Measurements from ENCODE around the gene CHRDL2. TPM values are rescaled to one million over a fixed set of nuclear protein-coding genes. Genes with fewer than 3 reads are reported as not detected.
"Not testable (repeated sequence)": the region's sequence is repeated elsewhere in the genome, so short reads cannot be mapped to it uniquely, and the experiment has no call there.

The CHRDL2 gene
- polyA plus RNA-seq, 4 donors, result 0.27 to 8.0 (median 2.5) TPM

DNA sequence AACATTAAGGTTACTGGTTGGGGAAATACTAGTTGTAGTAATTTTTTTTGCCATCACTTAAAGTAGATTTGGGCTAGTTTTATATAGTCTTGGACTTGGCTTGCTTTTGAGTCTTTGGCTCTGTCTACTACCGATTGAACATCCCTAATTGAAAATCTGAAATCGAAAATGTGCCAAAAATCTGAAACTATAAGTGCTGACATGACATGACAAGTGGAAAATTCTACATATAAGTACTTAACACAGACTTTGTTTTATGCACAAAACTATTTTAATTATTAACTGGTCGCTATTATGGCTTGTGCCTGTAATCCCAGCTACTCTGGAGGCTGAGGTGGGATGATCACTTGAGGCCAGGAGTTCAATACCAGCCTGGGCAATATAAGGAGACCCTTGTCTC, 39.9 kb upstream of the CHRDL2 start:
- 93 to 98% (median 98%) methylated on average over 3 of the region's 3 CpGs for WGBS, 3 donors
- FAIRE-seq, result no peak
- peaks cover 0 to 5% (median 0%) of the 10 kb centered on the region in 3 donors for H3K4me1 ChIP-seq (ENCODE audit: control insufficient read depth in 3 of 3, insufficient read depth in 2 of 3, low read depth in 1 of 3, low read length in 2 of 3)

DNA sequence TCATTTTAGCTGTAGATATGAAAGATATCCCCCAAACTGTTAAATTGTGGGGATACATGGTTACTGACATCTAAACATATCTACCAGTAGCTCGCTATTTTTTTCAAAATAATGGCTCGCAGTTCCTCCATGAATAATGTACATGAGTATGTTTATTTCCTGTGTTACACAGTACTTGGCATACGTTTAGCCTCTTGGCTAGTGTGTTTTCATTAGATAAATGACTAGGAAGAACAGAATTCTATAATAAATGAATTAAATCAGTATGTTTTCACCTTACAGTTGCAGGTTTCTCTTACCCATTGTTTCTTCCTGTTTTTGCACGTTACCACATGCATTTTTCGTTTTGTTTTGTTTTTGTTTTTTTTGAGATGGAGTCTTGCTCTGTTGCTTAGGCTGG, 39.2 kb upstream of the CHRDL2 start:
- WGBS, 3 donors, result 55 to 79% (median 74%) methylated on average over 5 of the region's 5 CpGs
- DNase-seq (no peak), FAIRE-seq (no peak)

More for the DNA sequence above, 39.9 kb upstream of the CHRDL2 start:
- Histone ChIP-seq H3K4me3 (ENCODE audit: low read depth in 1 of 3, low read length in 3 of 3) (no peak overlapping the region), H3K36me3 (ENCODE audit: control insufficient read depth in 3 of 3, insufficient read depth in 2 of 3, low read depth in 1 of 3, low read length in 3 of 3) (no peaks in the 10 kb centered on the region), H3K9me3 (ENCODE audit: control insufficient read depth in 2 of 2, insufficient read depth in 1 of 2, low read depth in 1 of 2, low read length in 1 of 2) (no peaks in the 10 kb centered on the region), H3K27ac (ENCODE audit: low read depth in 1 of 3, low read length in 2 of 3) (no peak overlapping the region), H3K27me3 (ENCODE audit: control insufficient read depth in 3 of 3, insufficient read depth in 3 of 3, low read length in 3 of 3) (no peaks in the 10 kb centered on the region)
- no peak for DNase-seq

GRCh38 chr11:74769055-74769707, 38.0 kb upstream of the CHRDL2 start:
- Histone ChIP-seq H3K4me3 (ENCODE audit: low read depth in 1 of 3, low read length in 3 of 3) (no peak overlapping the region), H3K9me3 (ENCODE audit: control insufficient read depth in 2 of 2, insufficient read depth in 1 of 2, low read depth in 1 of 2, low read length in 1 of 2) (peaks cover 0 to 1% of the 10 kb centered on the region in 2 donors), H3K36me3 (ENCODE audit: control insufficient read depth in 3 of 3, insufficient read depth in 2 of 3, low read depth in 1 of 3, low read length in 3 of 3) (peaks cover 0 to 5% (median 1%) of the 10 kb centered on the region in 3 donors), H3K4me1 (ENCODE audit: control insufficient read depth in 3 of 3, insufficient read depth in 2 of 3, low read depth in 1 of 3, low read length in 2 of 3) (peaks cover 0 to 5% (median 0%) of the 10 kb centered on the region in 3 donors), H3K27me3 (ENCODE audit: control insufficient read depth in 3 of 3, insufficient read depth in 3 of 3, low read length in 3 of 3) (no peaks in the 10 kb centered on the region), H3K27ac (ENCODE audit: low read depth in 1 of 3, low read length in 2 of 3) (no peak overlapping the region)
- DNase-seq, result no peak
- no peak for FAIRE-seq
- 49 to 65% (median 56%) methylated on average over 2 of the region's 2 CpGs for WGBS, 3 donors

More for the DNA sequence above, 39.2 kb upstream of the CHRDL2 start:
- Histone ChIP-seq H3K36me3 (ENCODE audit: control insufficient read depth in 3 of 3, insufficient read depth in 2 of 3, low read depth in 1 of 3, low read length in 3 of 3) (no peaks in the 10 kb centered on the region), H3K27me3 (ENCODE audit: control insufficient read depth in 3 of 3, insufficient read depth in 3 of 3, low read length in 3 of 3) (no peaks in the 10 kb centered on the region), H3K9me3 (ENCODE audit: control insufficient read depth in 2 of 2, insufficient read depth in 1 of 2, low read depth in 1 of 2, low read length in 1 of 2) (no peaks in the 10 kb centered on the region), H3K4me3 (ENCODE audit: low read depth in 1 of 3, low read length in 3 of 3) (no peak overlapping the region), H3K4me1 (ENCODE audit: control insufficient read depth in 3 of 3, insufficient read depth in 2 of 3, low read depth in 1 of 3, low read length in 2 of 3) (peaks cover 0 to 5% (median 0%) of the 10 kb centered on the region in 3 donors), H3K27ac (ENCODE audit: low read depth in 1 of 3, low read length in 2 of 3) (no peak overlapping the region)

GRCh38 chr11:74768172-74768651, 37.0 kb upstream of the CHRDL2 start:
- not testable (repeated sequence) for FAIRE-seq; H3K4me3 ChIP-seq (ENCODE audit: low read depth in 1 of 3, low read length in 3 of 3); H3K4me1 ChIP-seq (ENCODE audit: control insufficient read depth in 3 of 3, insufficient read depth in 2 of 3, low read depth in 1 of 3, low read length in 2 of 3); H3K36me3 ChIP-seq (ENCODE audit: control insufficient read depth in 3 of 3, insufficient read depth in 2 of 3, low read depth in 1 of 3, low read length in 3 of 3); H3K27me3 ChIP-seq (ENCODE audit: control insufficient read depth in 3 of 3, insufficient read depth in 3 of 3, low read length in 3 of 3); H3K9me3 ChIP-seq (ENCODE audit: control insufficient read depth in 2 of 2, insufficient read depth in 1 of 2, low read depth in 1 of 2, low read length in 1 of 2)
- 56 to 68% (median 67%) methylated on average over 9 of the region's 9 CpGs for WGBS, 3 donors
- DNase-seq, result peak in 1 of 2 donors; percentile 54
- peak overlapping the region in 1 of 3 donors; percentile 42 for H3K27ac ChIP-seq (ENCODE audit: low read depth in 1 of 3, low read length in 2 of 3)

- DNase-seq, result no peak
- 96 to 98% (median 98%) methylated on average over 1 of the region's 1 CpG for WGBS, 3 donors
- FAIRE-seq, result no peak
These were observed 35.7 kb upstream of the CHRDL2 start for GRCh38 chr11:74766905-74767304.

GRCh38 chr11:74756571-74756970, 25.3 kb upstream of the CHRDL2 start:
- H3K36me3 ChIP-seq (ENCODE audit: control insufficient read depth in 3 of 3, insufficient read depth in 2 of 3, low read depth in 1 of 3, low read length in 3 of 3), result peaks cover 0 to 2% (median 0%) of the 10 kb centered on the region in 3 donors

More at GRCh38 chr11:74766905-74767304, 35.7 kb upstream of the CHRDL2 start:
- Histone ChIP-seq H3K36me3 (ENCODE audit: control insufficient read depth in 3 of 3, insufficient read depth in 2 of 3, low read depth in 1 of 3, low read length in 3 of 3) (peaks cover 0 to 9% (median 1%) of the 10 kb centered on the region in 3 donors), H3K4me1 (ENCODE audit: control insufficient read depth in 3 of 3, insufficient read depth in 2 of 3, low read depth in 1 of 3, low read length in 2 of 3) (peaks cover 0 to 3% (median 0%) of the 10 kb centered on the region in 3 donors), H3K27me3 (ENCODE audit: control insufficient read depth in 3 of 3, insufficient read depth in 3 of 3, low read length in 3 of 3) (no peaks in the 10 kb centered on the region), H3K27ac (ENCODE audit: low read depth in 1 of 3, low read length in 2 of 3) (no peak overlapping the region), H3K4me3 (ENCODE audit: low read depth in 1 of 3, low read length in 3 of 3) (no peak overlapping the region), H3K9me3 (ENCODE audit: control insufficient read depth in 2 of 2, insufficient read depth in 1 of 2, low read depth in 1 of 2, low read length in 1 of 2) (peaks cover 0 to 4% of the 10 kb centered on the region in 2 donors)

DNA sequence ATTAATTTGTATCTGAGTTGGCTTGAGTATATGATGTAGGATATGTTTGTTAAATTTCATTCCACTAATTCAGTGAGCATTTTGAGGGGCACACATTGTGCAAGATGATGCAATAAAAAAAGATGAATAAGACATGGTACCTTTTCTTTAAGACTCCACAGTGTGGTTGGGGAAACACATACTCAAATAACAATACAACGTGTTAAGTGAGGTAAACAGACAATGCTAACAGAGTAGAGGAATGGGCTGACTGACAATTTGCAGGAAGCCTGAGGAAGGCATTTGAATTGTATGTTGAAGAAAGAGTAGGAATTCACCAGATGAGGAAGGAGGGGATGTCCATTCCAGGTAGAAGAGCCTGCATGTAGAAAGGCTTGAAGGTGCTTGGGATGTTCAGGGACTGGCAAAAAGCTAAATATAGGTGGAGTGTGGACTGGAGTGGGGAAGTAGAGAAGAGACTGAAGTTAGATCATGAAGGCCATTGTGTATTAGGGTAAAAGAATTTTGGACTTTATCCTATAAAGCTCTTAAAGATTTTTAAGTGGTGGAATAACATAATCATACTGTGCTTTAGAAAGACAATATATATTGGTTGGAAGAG, 24.3 kb upstream of the CHRDL2 start:
- Histone ChIP-seq H3K4me3 (ENCODE audit: low read depth in 1 of 3, low read length in 3 of 3) (no peak overlapping the region), H3K27ac (ENCODE audit: low read depth in 1 of 3, low read length in 2 of 3) (peak overlapping the region in 1 of 3 donors; percentile 60), H3K9me3 (ENCODE audit: control insufficient read depth in 2 of 2, insufficient read depth in 1 of 2, low read depth in 1 of 2, low read length in 1 of 2) (no peaks in the 10 kb centered on the region), H3K36me3 (ENCODE audit: control insufficient read depth in 3 of 3, insufficient read depth in 2 of 3, low read depth in 1 of 3, low read length in 3 of 3) (peaks cover 0 to 2% (median 0%) of the 10 kb centered on the region in 3 donors), H3K4me1 (ENCODE audit: control insufficient read depth in 3 of 3, insufficient read depth in 2 of 3, low read depth in 1 of 3, low read length in 2 of 3) (peaks cover 0 to 7% (median 2%) of the 10 kb centered on the region in 3 donors), H3K27me3 (ENCODE audit: control insufficient read depth in 3 of 3, insufficient read depth in 3 of 3, low read length in 3 of 3) (no peaks in the 10 kb centered on the region)
- FAIRE-seq, result no peak
- DNase-seq, result no peak
- 43 to 81% (median 51%) methylated on average over 1 of the region's 1 CpG for WGBS, 3 donors

More at GRCh38 chr11:74756571-74756970, 25.3 kb upstream of the CHRDL2 start:
- no peak overlapping the region for H3K4me3 ChIP-seq (ENCODE audit: low read depth in 1 of 3, low read length in 3 of 3)
- DNase-seq (peak in 1 of 2 donors; percentile 29), FAIRE-seq (no peak)
- no peaks in the 10 kb centered on the region for H3K27me3 ChIP-seq (ENCODE audit: control insufficient read depth in 3 of 3, insufficient read depth in 3 of 3, low read length in 3 of 3)
- H3K9me3 ChIP-seq (ENCODE audit: control insufficient read depth in 2 of 2, insufficient read depth in 1 of 2, low read depth in 1 of 2, low read length in 1 of 2), result no peaks in the 10 kb centered on the region
- H3K4me1 ChIP-seq (ENCODE audit: control insufficient read depth in 3 of 3, insufficient read depth in 2 of 3, low read depth in 1 of 3, low read length in 2 of 3), result peaks cover 0 to 7% (median 2%) of the 10 kb centered on the region in 3 donors
- WGBS, 3 donors, result 75 to 92% (median 86%) methylated on average over 1 of the region's 1 CpG
- no peak overlapping the region for H3K27ac ChIP-seq (ENCODE audit: low read depth in 1 of 3, low read length in 2 of 3)

DNA sequence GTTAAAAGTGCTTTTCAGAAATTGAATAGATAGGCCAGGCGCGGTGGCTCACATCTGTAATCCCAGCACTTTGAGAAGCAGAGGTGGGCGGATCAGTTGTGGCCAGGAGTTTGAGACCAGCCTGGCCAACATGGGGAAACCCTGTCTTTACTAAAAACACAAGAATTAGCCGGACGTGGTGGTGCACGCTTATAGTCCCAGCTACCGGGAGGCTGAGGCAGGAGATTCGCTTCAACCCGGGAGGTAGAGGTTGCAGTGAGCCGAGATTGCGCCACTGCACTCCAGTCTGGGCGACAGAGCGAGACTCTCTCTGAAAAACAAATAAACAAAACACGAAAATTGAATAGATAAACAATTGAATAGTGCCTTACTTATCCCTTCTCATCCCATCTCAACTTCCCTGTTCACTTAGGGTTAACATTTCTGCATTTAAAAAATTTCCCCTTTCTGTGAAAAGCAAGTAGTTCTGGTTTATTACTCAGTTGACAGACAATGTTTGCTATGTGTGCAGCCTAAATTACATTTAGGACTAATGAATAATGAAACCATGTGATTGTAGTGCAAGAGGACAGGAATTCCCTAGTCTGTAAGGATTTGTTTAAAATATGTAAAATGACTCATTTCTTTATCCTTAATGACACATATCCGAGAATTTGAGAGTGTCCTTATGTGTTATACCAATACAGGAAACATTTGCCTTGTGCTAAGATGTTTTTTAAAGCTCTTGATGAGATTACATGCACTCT, 23.5 kb upstream of the CHRDL2 start:
- Histone ChIP-seq H3K4me1 (ENCODE audit: control insufficient read depth in 3 of 3, insufficient read depth in 2 of 3, low read depth in 1 of 3, low read length in 2 of 3) (peaks cover 2 to 7% (median 6%) of the 10 kb centered on the region in 3 donors), H3K27ac (ENCODE audit: low read depth in 1 of 3, low read length in 2 of 3) (no peak overlapping the region), H3K4me3 (ENCODE audit: low read depth in 1 of 3, low read length in 3 of 3) (no peak overlapping the region), H3K27me3 (ENCODE audit: control insufficient read depth in 3 of 3, insufficient read depth in 3 of 3, low read length in 3 of 3) (no peaks in the 10 kb centered on the region), H3K9me3 (ENCODE audit: control insufficient read depth in 2 of 2, insufficient read depth in 1 of 2, low read depth in 1 of 2, low read length in 1 of 2) (no peaks in the 10 kb centered on the region), H3K36me3 (ENCODE audit: control insufficient read depth in 3 of 3, insufficient read depth in 2 of 3, low read depth in 1 of 3, low read length in 3 of 3) (peaks cover 0 to 2% (median 0%) of the 10 kb centered on the region in 3 donors)
- FAIRE-seq (no peak), DNase-seq (no peak)
- WGBS, 3 donors, result 68 to 79% (median 68%) methylated on average over 15 of the region's 15 CpGs
